ENCODE results near the gene WDR33. TPM values are rescaled to one million over a fixed set of nuclear protein-coding genes. Genes with fewer than 3 reads are reported as not detected.

Gene WDR33
- total and polyA plus RNA-seq, 8 donors: 7.9 to 99.9 (median 20.3) TPM

- Histone ChIP-seq H3K36me3 (no peaks in the 10 kb centered on the region), H3K4me1 (peaks cover 6 to 35% (median 22%) of the 10 kb centered on the region in 4 donors), H3K27ac (peak overlapping the region in 1 of 5 donors; percentile 7), H3K9me3 (peaks cover under 1 to 6% (median 4%) of the 10 kb centered on the region in 4 donors), H3K27me3 (no peaks in the 10 kb centered on the region), H3K4me3 (no peak overlapping the region)
- TF ChIP-seq EP300 (IDR thresholded peaks at IDR 0.05): no peak
- TF ChIP-seq POLR2A (IDR thresholded peaks at IDR 0.05): no peak
- TF ChIP-seq CTCF (IDR thresholded peaks at IDR 0.05): no peak
- no peak for TF ChIP-seq POLR2AphosphoS5 (IDR thresholded peaks at IDR 0.05)
- no peak for DNase-seq
- WGBS, 5 donors: 62 to 70% (median 64%) methylated on average over 8 of the region's 8 CpGs
- intact Hi-C loops (cut with DNase I; ENCODE audit: low total_unique reads): no loop called here
These were observed 125.4 kb downstream of the WDR33 start for GRCh38 chr2:127685410-127686080.

- no peak for DNase-seq
- 56 to 78% (median 76%) methylated on average over 10 to 15 of the region's 15 CpGs for WGBS, 5 donors
- Histone ChIP-seq H3K9me3 (no peaks in the 10 kb centered on the region), H3K36me3 (no peaks in the 10 kb centered on the region), H3K4me3 (no peak overlapping the region), H3K27ac (peak overlapping the region in 3 of 5 donors; percentile 32 to 69 (median 37)), H3K4me1 (peaks cover 6 to 35% (median 22%) of the 10 kb centered on the region in 4 donors), H3K27me3 (no peaks in the 10 kb centered on the region)
- TF ChIP-seq POLR2AphosphoS5 (IDR thresholded peaks at IDR 0.05) (no peak), EP300 (IDR thresholded peaks at IDR 0.05) (no peak), POLR2A (IDR thresholded peaks at IDR 0.05) (no peak), CTCF (IDR thresholded peaks at IDR 0.05) (no peak)
- intact Hi-C loops (cut with DNase I; ENCODE audit: low total_unique reads): no loop called here
These were observed 127.2 kb downstream of the WDR33 start for GRCh38 chr2:127683757-127684156.

- intact Hi-C loops (cut with DNase I; ENCODE audit: low total_unique reads): no loop called here
- no peaks in the 10 kb centered on the region for H3K27me3 ChIP-seq
- TF ChIP-seq CTCF (IDR thresholded peaks at IDR 0.05) (no peak), POLR2AphosphoS5 (IDR thresholded peaks at IDR 0.05) (no peak), EP300 (IDR thresholded peaks at IDR 0.05) (no peak), POLR2A (IDR thresholded peaks at IDR 0.05) (no peak)
- H3K9me3 ChIP-seq: no peaks in the 10 kb centered on the region
- peaks cover 6 to 35% (median 22%) of the 10 kb centered on the region in 4 donors for H3K4me1 ChIP-seq
- no peak for DNase-seq
- H3K27ac ChIP-seq: peak overlapping the region in 2 of 5 donors; percentile 32 to 69
- no peaks in the 10 kb centered on the region for H3K36me3 ChIP-seq
- H3K4me3 ChIP-seq: no peak overlapping the region
These were observed 127.9 kb downstream of the WDR33 start for GRCh38 chr2:127683056-127683455.

- Histone ChIP-seq H3K4me3 (no peak overlapping the region), H3K4me1 (peaks cover 6 to 39% (median 23%) of the 10 kb centered on the region in 4 donors), H3K27me3 (no peaks in the 10 kb centered on the region), H3K9me3 (no peaks in the 10 kb centered on the region), H3K27ac (peak overlapping the region in 1 of 5 donors; percentile 72), H3K36me3 (no peaks in the 10 kb centered on the region)
- intact Hi-C loops (cut with DNase I; ENCODE audit: low total_unique reads): no loop called here
- WGBS, 5 donors: 62 to 84% (median 76%) methylated on average over 6 of the region's 6 CpGs
- no peak for DNase-seq
- no peak for TF ChIP-seq EP300 (IDR thresholded peaks at IDR 0.05)
- no peak for TF ChIP-seq POLR2A (IDR thresholded peaks at IDR 0.05)
- no peak for TF ChIP-seq POLR2AphosphoS5 (IDR thresholded peaks at IDR 0.05)
- no peak for TF ChIP-seq CTCF (IDR thresholded peaks at IDR 0.05)
These were observed 128.8 kb downstream of the WDR33 start for GRCh38 chr2:127681976-127682857.
